ENCODE measurements around the gene PARVG.

DNA sequence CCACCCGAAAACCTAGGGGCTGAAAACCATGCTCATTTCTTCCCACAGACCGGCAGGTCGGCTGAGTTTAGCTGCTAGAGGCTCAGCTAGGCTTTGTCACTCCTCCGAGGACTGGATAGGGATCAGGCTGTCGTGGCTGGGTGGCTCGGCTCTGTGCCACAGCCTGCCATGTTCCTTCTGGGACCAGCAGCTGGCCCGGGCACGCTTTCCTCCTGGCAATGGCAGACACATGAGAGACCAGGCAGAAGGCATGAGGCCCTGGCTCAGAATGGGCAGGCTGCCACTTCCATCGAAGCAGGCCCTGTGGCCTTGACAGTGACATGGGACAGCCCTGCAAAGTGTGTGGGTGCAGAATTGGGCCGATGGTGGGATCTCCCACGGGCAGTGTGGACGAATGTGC is 20.9 kb downstream of the PARVG start:
- no peak for TF ChIP-seq POLR2A (IDR thresholded peaks at IDR 0.05)
- TF ChIP-seq, protein P1, sequence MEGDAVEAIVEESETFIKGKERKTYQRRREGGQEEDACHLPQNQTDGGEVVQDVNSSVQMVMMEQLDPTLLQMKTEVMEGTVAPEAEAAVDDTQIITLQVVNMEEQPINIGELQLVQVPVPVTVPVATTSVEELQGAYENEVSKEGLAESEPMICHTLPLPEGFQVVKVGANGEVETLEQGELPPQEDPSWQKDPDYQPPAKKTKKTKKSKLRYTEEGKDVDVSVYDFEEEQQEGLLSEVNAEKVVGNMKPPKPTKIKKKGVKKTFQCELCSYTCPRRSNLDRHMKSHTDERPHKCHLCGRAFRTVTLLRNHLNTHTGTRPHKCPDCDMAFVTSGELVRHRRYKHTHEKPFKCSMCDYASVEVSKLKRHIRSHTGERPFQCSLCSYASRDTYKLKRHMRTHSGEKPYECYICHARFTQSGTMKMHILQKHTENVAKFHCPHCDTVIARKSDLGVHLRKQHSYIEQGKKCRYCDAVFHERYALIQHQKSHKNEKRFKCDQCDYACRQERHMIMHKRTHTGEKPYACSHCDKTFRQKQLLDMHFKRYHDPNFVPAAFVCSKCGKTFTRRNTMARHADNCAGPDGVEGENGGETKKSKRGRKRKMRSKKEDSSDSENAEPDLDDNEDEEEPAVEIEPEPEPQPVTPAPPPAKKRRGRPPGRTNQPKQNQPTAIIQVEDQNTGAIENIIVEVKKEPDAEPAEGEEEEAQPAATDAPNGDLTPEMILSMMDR (IDR thresholded peaks at IDR 0.05 in 4 of 5, conservative IDR thresholded peaks at IDR 0.05 in 1 of 5) = no peak

All from gastrocnemius medialis (tissue), 4 donors.